GM12892 (cell line): ENCODE measurements around the gene RAB3GAP2.
"Not testable (repeated sequence)": the region's sequence is repeated elsewhere in the genome, so short reads cannot be mapped to it uniquely, and the experiment has no call there.

Source experiments
- DNase-seq: peaks from one replicate; pipeline ENCODE4 v3.0.0; 2011; ENCODE audit not compliant: insufficient read length
- FAIRE-seq: peaks from 2 replicates; lab custom pipeline; 2011; peaks lifted over from hg19 to GRCh38; lab: Jason Lieb, UNC
- POLR2A ChIP-seq: IDR thresholded peaks from 2 replicates; pipeline ENCODE4 v1.6.1; 2011; ENCODE audit warnings: low read depth, low read length, control low read depth
- POLR2AphosphoS5 ChIP-seq: IDR thresholded peaks from 2 replicates; pipeline ENCODE4 v1.6.1; 2011; ENCODE audit warnings: low read depth, low read length, control low read depth
- TAF1 ChIP-seq: IDR thresholded peaks from 2 replicates; pipeline ENCODE4 v1.6.1; 2011; ENCODE audit warnings: low read depth, mild to moderate bottlenecking, control low read depth, low read length, borderline replicate concordance

Gene RAB3GAP2

DNA sequence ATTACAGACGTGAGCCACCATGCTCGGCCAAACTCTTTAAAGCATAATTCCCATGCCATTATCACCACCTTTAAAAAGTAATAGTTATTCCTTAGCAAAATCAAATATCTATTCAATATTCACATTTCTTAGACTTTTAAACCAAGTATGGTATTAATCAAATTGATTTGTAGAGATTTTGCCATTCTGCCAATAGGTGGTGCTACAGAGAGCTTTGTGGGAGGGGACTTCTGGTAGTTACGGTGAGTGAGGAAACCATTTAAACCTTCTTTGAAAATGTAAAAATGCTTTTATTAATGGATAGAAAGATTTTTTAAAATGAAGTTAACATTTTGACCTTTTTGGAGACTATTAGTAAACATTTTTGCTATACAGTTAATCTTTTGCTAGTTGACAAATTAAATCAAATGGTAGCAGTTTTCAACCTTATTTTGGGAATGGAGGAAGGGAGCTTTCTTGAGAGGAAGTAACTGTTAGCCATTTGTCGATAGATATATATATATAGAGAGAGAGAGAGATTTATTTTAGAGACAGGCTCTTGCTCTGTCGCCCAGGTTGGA lies 159.0 kb downstream of the RAB3GAP2 start:
- TF ChIP-seq POLR2AphosphoS5 (no peak), TAF1 (no peak), POLR2A (no peak)
- DNase-seq (no peak), FAIRE-seq (no peak)

- FAIRE-seq = not testable (repeated sequence)
Measured at GRCh38 chr1:220112600-220112999, 159.7 kb downstream of the RAB3GAP2 start.

GRCh38 chr1:220110473-220110872 lies 161.8 kb downstream of the RAB3GAP2 start:
- not testable (repeated sequence) for DNase-seq, FAIRE-seq

More at GRCh38 chr1:220112600-220112999, 159.7 kb downstream of the RAB3GAP2 start:
- DNase-seq = not testable (repeated sequence)

DNA sequence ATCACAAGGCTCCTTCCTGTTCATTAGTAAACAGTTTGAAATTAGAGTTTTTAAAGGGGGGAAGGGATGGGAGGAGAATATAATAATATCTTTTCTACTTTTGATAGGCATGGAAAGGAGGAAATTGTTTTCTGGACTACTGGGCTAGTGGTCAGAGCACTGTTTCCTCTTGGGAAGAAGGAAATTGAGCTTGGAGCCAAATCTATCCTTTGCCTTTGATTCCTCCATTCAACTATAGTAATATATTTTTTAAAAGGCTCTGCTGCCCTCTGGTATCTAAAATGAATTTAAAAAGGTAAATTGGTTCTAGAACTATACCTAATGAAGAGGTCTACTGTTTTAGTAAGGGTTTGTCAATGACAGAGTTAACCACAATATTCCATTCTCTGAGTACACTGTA lies 172.4 kb downstream of the RAB3GAP2 start:
- FAIRE-seq (no peak), DNase-seq (no peak)
- TF ChIP-seq POLR2A (no peak), TAF1 (no peak), POLR2AphosphoS5 (no peak)
